IMR-90 (cell line): Measurements from ENCODE around the gene CDO1. TPM values are rescaled to one million over a fixed set of nuclear protein-coding genes. Genes with fewer than 3 reads are reported as not detected.

Experiments
- ATAC-seq: fragments of 200-7000 bp; cut with Tn5 transposase; 2 replicates; pipeline ENCODE4 v1.9.1; 2020; ENCODE audit warnings: low read depth, mild to moderate bottlenecking, moderate library complexity
- BruUV-seq: library from RNA; stranded (reverse); fragments of 400-500 nt; replicated peaks from 2 replicates; lab custom pipeline; 2021; lab: Mats Ljungman, UMichigan
- CTCF ChIA-PET: fragments of 300-600 bp; formaldehyde crosslinking; extraction: SDS; loops from one replicate; lab custom pipeline; 2021; ENCODE audit warnings: antibody characterized with exemption; lab: Yijun Ruan, JAX
- POLR2A ChIA-PET: fragments of 300-600 bp; sonication (Branson Sonifier 250); formaldehyde crosslinking; loops from one replicate; lab custom pipeline; 2022; ENCODE audit warnings: antibody characterized with exemption; ENCODE audit not compliant: unreplicated experiment; lab: Charles Lee
- DNase-seq: peaks from one replicate; pipeline ENCODE4 v3.0.0; 2013
- H2AFZ ChIP-seq: replicated peaks from 2 replicates; pipeline ENCODE3; 2013; ENCODE audit warnings: low read length, mild to moderate bottlenecking; ENCODE audit not compliant: poor library complexity
- H2AK5ac ChIP-seq: 2 replicates; pipeline ENCODE4 v1.6.1; 2013; ENCODE audit warnings: low read depth, low read length, inconsistent platforms
- H2AK9ac ChIP-seq: replicated peaks from 2 replicates; pipeline ENCODE3; 2013; ENCODE audit warnings: mild to moderate bottlenecking, low read depth, low read length, moderate library complexity; ENCODE audit not compliant: poor library complexity
- H2BK120ac ChIP-seq: 2 replicates; pipeline ENCODE4 v1.6.1; 2013; ENCODE audit warnings: low read depth, low read length, inconsistent platforms
- H2BK15ac ChIP-seq: 3 replicates; pipeline ENCODE4 v1.6.1; 2013; ENCODE audit warnings: low read depth, low read length, inconsistent platforms
- H2BK20ac ChIP-seq: 2 replicates; pipeline ENCODE4 v1.6.1; 2013; ENCODE audit warnings: low read depth, mild to moderate bottlenecking, inconsistent platforms, low read length, moderate library complexity
- H2BK5ac ChIP-seq: 2 replicates; pipeline ENCODE4 v1.6.1; 2013; ENCODE audit warnings: mild to moderate bottlenecking, low read depth, low read length, inconsistent platforms; ENCODE audit not compliant: poor library complexity, severe bottlenecking
- H3K14ac ChIP-seq: replicated peaks from 2 replicates; pipeline ENCODE4 v1.6.1; 2013; ENCODE audit warnings: low read depth, low read length, inconsistent platforms
- H3K18ac ChIP-seq: 2 replicates; pipeline ENCODE4 v1.6.1; 2013; ENCODE audit warnings: low read depth, low read length, control low read depth
- H3K23ac ChIP-seq: 2 replicates; pipeline ENCODE4 v1.6.1; 2013; ENCODE audit warnings: low read depth, low read length, inconsistent platforms
- H3K27ac ChIP-seq: 2 replicates; pipeline ENCODE4 v1.5.1; 2013; ENCODE audit warnings: mild to moderate bottlenecking, control low read depth, low read length; ENCODE audit not compliant: insufficient read depth
- H3K27me3 ChIP-seq: 2 replicates; pipeline ENCODE4 v1.6.1; 2013; ENCODE audit warnings: low read length; ENCODE audit not compliant: control insufficient read depth, insufficient read depth
- H3K36me3 ChIP-seq: 2 replicates; pipeline ENCODE4 v1.6.1; 2013; ENCODE audit warnings: low read length, mixed read lengths; ENCODE audit not compliant: control insufficient read depth, insufficient read depth
- H3K4ac ChIP-seq: 2 replicates; pipeline ENCODE4 v1.6.1; 2013; ENCODE audit warnings: low read depth, low read length, inconsistent platforms
- H3K4me1 ChIP-seq: 2 replicates; pipeline ENCODE4 v1.6.1; 2013; ENCODE audit warnings: low read length, mixed read lengths; ENCODE audit not compliant: control insufficient read depth, insufficient read depth
- H3K4me2 ChIP-seq: 2 replicates; pipeline ENCODE4 v1.6.1; 2013; ENCODE audit warnings: low read depth, mild to moderate bottlenecking, control low read depth, low read length, moderate library complexity
- H3K4me3 ChIP-seq: 2 replicates; pipeline ENCODE4 v1.5.1; 2013; ENCODE audit warnings: low read depth, mild to moderate bottlenecking, control low read depth, low read length, moderate library complexity; ENCODE audit not compliant: insufficient read depth
- H3K56ac ChIP-seq: 2 replicates; pipeline ENCODE4 v1.6.1; 2013; ENCODE audit warnings: low read length, inconsistent platforms; ENCODE audit not compliant: insufficient read depth; ENCODE audit errors: extremely low read depth
- H3K79me1 ChIP-seq, 2 experiments: 2 replicates each; pipeline ENCODE4 v1.6.1; 2013; ENCODE audit warnings: low read length in 2 of 2, inconsistent platforms in 1 of 2, low read depth in 1 of 2
- H3K9ac ChIP-seq: 2 replicates; pipeline ENCODE4 v1.6.1; 2013; ENCODE audit warnings: low read depth, low read length, control low read depth
- H3K9me1 ChIP-seq: 2 replicates; pipeline ENCODE4 v1.6.1; 2013; ENCODE audit warnings: low read length, inconsistent platforms; ENCODE audit not compliant: insufficient read depth
- H3K9me3 ChIP-seq: 2 replicates; pipeline ENCODE4 v1.6.1; 2013; ENCODE audit warnings: low read length; ENCODE audit not compliant: control insufficient read depth, insufficient read depth
- H4K20me1 ChIP-seq: 2 replicates; pipeline ENCODE4 v1.6.1; 2013; ENCODE audit warnings: low read length, inconsistent platforms; ENCODE audit not compliant: insufficient read depth
- H4K5ac ChIP-seq: 2 replicates; pipeline ENCODE4 v1.6.1; 2013; ENCODE audit warnings: mild to moderate bottlenecking, low read depth, low read length, control low read depth
- H4K8ac ChIP-seq, 2 experiments: 2 replicates each; pipeline ENCODE4 v1.6.1; 2013; ENCODE audit warnings: low read depth in 2 of 2, low read length in 2 of 2, control low read depth in 1 of 2, inconsistent platforms in 1 of 2
- H4K91ac ChIP-seq: 2 replicates; pipeline ENCODE4 v1.6.1; 2013; ENCODE audit warnings: low read depth, low read length, inconsistent platforms; ENCODE audit not compliant: insufficient read depth
- FOS ChIP-seq: fragments of 150-350 bp; IDR thresholded peaks from 2 replicates; pipeline ENCODE4 v1.6.1; 2016; ENCODE audit warnings: low read depth, low read length
- MAZ ChIP-seq: IDR thresholded peaks from 2 replicates; pipeline ENCODE4 v1.6.1; 2012; ENCODE audit warnings: low read depth, mild to moderate bottlenecking, low read length, improper control_type of control experiment, moderate library complexity, borderline replicate concordance
- SMC3 ChIP-seq: fragments of 150-350 bp; IDR thresholded peaks from 2 replicates; pipeline ENCODE4 v1.6.1; 2016; ENCODE audit warnings: low read depth, mild to moderate bottlenecking, antibody characterized with exemption, low read length, moderate library complexity
- WGBS, 2 experiments: methylation state at CpG; one replicate each; pipeline versions ENCODE4 v1.1.5 to v1.1.7; 2013; ENCODE audit warnings: missing lambda C conversion rate in 2 of 2; ENCODE audit not compliant: insufficient read length in 1 of 2; ENCODE audit errors: extremely low coverage in 2 of 2; 5-methylcytosine and 5-hydroxymethylcytosine counted together
- dilution Hi-C: fragments of 300-500 bp; cut with HindIII; formaldehyde crosslinking; loops from one replicate; pipeline ENCODE4 v1.14.3; 2018; ENCODE audit warnings: low sequenced_read_pairs; ENCODE audit not compliant: unreplicated experiment
- in situ Hi-C: fragments of 300-500 bp; cut with MboI; formaldehyde crosslinking; loops from 3 replicates; pipeline ENCODE4 v1.14.3; 2019; ENCODE audit warnings: low sequenced_read_pairs, inconsistent platforms, mixed read lengths
- intact Hi-C: fragments of 100-400 bp; cut with micrococcal nuclease; formaldehyde crosslinking; loops from 2 replicates; pipeline ENCODE4 v1.10.0; 2022
- polyA plus RNA-seq, 3 experiments: library from polyadenylated mRNA; depleted of rRNA; stranded (reverse); fragments of >200 nt; gene quantifications; 2 replicates each; pipeline ENCODE4 v1.2.3, GENCODE V29; 2012; ENCODE audit warnings: low replicate concordance in 1 of 3
- total RNA-seq: library from RNA; depleted of rRNA; stranded (reverse); fragments of >200 nt; gene quantifications from 2 replicates; pipeline ENCODE4 v1.2.3, GENCODE V29; 2012
- TF ChIP-seq, protein P1 (sequence below): fragments of 150-350 bp; IDR thresholded peaks from 2 replicates; pipeline ENCODE4 v1.6.1; 2017; ENCODE audit warnings: mild to moderate bottlenecking, antibody characterized with exemption, low read length, low read depth

Gene CDO1
- total and polyA plus RNA-seq, 2 of the 4 experiments (the other 2 are of a cell fraction) = 4.8 to 8.6 TPM

DNA sequence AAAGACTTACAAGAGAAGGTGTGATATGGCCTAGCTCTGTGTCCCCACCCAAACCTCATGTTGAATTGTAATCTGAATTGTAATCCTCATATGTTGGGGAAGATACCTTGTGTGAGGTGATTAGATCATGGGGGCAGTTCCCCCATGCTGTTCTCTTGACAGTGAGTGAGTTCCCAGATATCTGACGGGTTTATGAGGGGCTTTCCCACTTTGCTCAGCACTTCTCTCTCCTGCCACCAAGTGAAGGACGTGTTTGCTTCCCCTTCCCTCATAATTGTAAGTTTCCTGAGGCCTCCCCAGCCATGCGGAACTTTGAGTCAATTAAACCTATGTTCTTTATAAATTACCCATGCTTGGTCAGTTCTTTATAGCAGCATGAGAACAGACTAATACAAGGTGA lies 49.0 kb downstream of the CDO1 start:
- Histone ChIP-seq H3K36me3 (no peaks in the 10 kb centered on the region), H2BK5ac (no peak overlapping the region)
- no CpG with 5 or more reads among the region's 3 CpGs for WGBS, 2 experiments

More for the DNA sequence above, 49.0 kb downstream of the CDO1 start:
- no peak overlapping the region for H4K8ac ChIP-seq
- ChIA-PET POLR2A (interaction anchor here (0.5 kb wide), 1 partner anchor 491 kb away, joined by 3 read pairs; no protein-coding TSS in a partner anchor), CTCF (no interaction called here)
- no peak overlapping the region for H2AK9ac ChIP-seq
- no peak overlapping the region for H3K4me3 ChIP-seq
- H2AFZ ChIP-seq = no peak overlapping the region
- H3K23ac ChIP-seq = no peak overlapping the region
- H3K4me1 ChIP-seq = no peaks in the 10 kb centered on the region
- intact Hi-C loops (no loop called here), in situ Hi-C loops (no loop called here), dilution Hi-C loops (no loop called here)
- DNase-seq (no peak), ATAC-seq (no peak)
- no peaks in the 10 kb centered on the region for H3K79me1 ChIP-seq
- no peak overlapping the region for H3K9ac ChIP-seq
- no peak overlapping the region for H3K18ac ChIP-seq
- H3K56ac ChIP-seq = no peak overlapping the region
- no TSS peak for BruUV-seq
- no peak overlapping the region for H2BK15ac ChIP-seq
- H4K20me1 ChIP-seq = no peaks in the 10 kb centered on the region
- H2BK120ac ChIP-seq = no peak overlapping the region
- H2AK5ac ChIP-seq = no peak overlapping the region
- H4K91ac ChIP-seq = no peak overlapping the region
- TF ChIP-seq SMC3 = no peak
- no peak for TF ChIP-seq MAZ
- TF ChIP-seq FOS = no peak
- TF ChIP-seq, protein P1, sequence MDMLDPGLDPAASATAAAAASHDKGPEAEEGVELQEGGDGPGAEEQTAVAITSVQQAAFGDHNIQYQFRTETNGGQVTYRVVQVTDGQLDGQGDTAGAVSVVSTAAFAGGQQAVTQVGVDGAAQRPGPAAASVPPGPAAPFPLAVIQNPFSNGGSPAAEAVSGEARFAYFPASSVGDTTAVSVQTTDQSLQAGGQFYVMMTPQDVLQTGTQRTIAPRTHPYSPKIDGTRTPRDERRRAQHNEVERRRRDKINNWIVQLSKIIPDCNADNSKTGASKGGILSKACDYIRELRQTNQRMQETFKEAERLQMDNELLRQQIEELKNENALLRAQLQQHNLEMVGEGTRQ = no peak
- no peaks in the 10 kb centered on the region for H3K9me3 ChIP-seq
- no peak overlapping the region for H3K4me2 ChIP-seq
- no peak overlapping the region for H2BK20ac ChIP-seq
- no peak overlapping the region for H3K14ac ChIP-seq
- H3K27ac ChIP-seq = no peak overlapping the region
- H3K9me1 ChIP-seq = no peaks in the 10 kb centered on the region
- no peak overlapping the region for H4K5ac ChIP-seq
- no peak overlapping the region for H3K4ac ChIP-seq
- no peaks in the 10 kb centered on the region for H3K27me3 ChIP-seq
